ENCODE data around the gene GNG5.

The GNG5 gene

DNA sequence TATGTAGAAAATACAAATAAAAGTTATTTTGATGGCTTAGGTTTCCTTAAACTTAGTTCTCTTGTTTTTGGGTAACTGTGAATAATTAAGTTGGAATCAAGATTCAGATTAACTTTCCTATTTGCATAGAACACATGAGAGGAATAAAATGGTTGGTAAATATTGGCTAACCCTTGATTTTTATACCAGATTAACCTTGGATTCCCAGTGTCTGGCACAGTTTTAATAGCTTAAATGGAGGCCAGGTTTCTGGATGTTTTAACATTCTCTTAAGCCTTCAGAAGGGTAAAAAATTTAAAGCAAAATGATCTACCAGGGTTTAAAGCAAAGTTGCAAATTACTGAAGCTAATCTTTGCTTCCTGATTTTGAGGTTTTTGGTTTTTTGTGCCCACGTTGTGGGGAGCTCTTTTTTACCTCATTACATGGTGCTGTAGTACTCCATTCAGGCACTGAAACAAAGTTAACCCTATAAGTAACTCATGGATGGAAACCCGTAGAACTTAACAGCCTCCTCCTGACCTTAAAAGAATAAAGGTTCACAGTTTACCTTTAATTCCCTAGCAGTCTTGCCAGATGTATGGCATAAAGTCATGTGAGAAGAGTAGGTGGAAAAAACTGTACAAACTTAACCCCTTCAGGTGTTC is 8.6 kb downstream of the GNG5 start:
- Histone ChIP-seq H3K27ac (no peak overlapping the region), H3K36me3 (replicated peaks) (peaks cover 38% of the 10 kb centered on the region), H3K27me3 (replicated peaks) (no peaks in the 10 kb centered on the region), H3K4me3 (ENCODE audit: low read depth, low read length) (no peak overlapping the region)
- in situ Hi-C loops (cut with HindIII; ENCODE audit: low pct_ligation_motif_present, low sequenced_read_pairs) = loop anchor here (25.0 kb wide), 1 partner anchor 115 kb away; no protein-coding TSS in a partner anchor
- no peak for DNase-seq
- TF ChIP-seq, protein P1, sequence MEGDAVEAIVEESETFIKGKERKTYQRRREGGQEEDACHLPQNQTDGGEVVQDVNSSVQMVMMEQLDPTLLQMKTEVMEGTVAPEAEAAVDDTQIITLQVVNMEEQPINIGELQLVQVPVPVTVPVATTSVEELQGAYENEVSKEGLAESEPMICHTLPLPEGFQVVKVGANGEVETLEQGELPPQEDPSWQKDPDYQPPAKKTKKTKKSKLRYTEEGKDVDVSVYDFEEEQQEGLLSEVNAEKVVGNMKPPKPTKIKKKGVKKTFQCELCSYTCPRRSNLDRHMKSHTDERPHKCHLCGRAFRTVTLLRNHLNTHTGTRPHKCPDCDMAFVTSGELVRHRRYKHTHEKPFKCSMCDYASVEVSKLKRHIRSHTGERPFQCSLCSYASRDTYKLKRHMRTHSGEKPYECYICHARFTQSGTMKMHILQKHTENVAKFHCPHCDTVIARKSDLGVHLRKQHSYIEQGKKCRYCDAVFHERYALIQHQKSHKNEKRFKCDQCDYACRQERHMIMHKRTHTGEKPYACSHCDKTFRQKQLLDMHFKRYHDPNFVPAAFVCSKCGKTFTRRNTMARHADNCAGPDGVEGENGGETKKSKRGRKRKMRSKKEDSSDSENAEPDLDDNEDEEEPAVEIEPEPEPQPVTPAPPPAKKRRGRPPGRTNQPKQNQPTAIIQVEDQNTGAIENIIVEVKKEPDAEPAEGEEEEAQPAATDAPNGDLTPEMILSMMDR (IDR thresholded peaks at IDR 0.05; ENCODE audit: low read depth, low read length, missing control alignments) = no peak

- TF ChIP-seq, protein P1 (IDR thresholded peaks at IDR 0.05; ENCODE audit: low read depth, low read length, missing control alignments) = no peak
- no peak for DNase-seq
- H3K4me3 ChIP-seq (ENCODE audit: low read depth, low read length) = no peak overlapping the region
- H3K36me3 ChIP-seq (replicated peaks) = peaks cover 42% of the 10 kb centered on the region
- H3K27ac ChIP-seq = no peak overlapping the region
- no peaks in the 10 kb centered on the region for H3K27me3 ChIP-seq (replicated peaks)
- in situ Hi-C loops (cut with HindIII; ENCODE audit: low pct_ligation_motif_present, low sequenced_read_pairs) = loop anchor here (25.0 kb wide), 1 partner anchor 116 kb away; no protein-coding TSS in a partner anchor
These were observed 9.9 kb downstream of the GNG5 start for GRCh38 chr1:84496498-84496897.

DNA sequence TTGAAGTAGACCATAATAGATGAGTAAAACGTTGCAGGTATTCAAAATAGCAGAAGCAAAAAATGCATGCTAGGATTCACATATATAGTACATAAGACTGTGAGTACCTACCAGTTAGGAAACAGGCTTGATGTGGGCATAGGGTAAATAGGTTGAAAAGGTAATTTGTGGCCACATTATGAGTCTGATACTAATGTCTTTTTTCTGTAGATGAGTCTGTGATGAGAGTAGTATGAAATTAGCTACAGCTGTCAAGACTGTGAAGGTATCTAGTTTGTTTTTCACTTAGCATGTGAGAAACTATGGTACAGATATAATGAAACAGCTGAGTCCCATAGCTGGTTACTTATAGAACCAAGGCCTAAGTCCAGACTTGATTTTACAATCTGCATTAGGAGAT is 12.6 kb downstream of the GNG5 start:
- H3K4me3 ChIP-seq (ENCODE audit: low read depth, low read length) = no peak overlapping the region
- no peak overlapping the region for H3K27ac ChIP-seq
- peaks cover 40% of the 10 kb centered on the region for H3K36me3 ChIP-seq (replicated peaks)
- in situ Hi-C loops (cut with HindIII; ENCODE audit: low pct_ligation_motif_present, low sequenced_read_pairs) = loop anchor here (25.0 kb wide), 1 partner anchor 119 kb away; no protein-coding TSS in a partner anchor
- TF ChIP-seq, protein P1 (IDR thresholded peaks at IDR 0.05; ENCODE audit: low read depth, low read length, missing control alignments) = no peak
- DNase-seq = no peak
- H3K27me3 ChIP-seq (replicated peaks) = no peaks in the 10 kb centered on the region

GRCh38 chr1:84492726-84493125 is 13.7 kb downstream of the GNG5 start:
- no peak for DNase-seq
- Histone ChIP-seq H3K27me3 (replicated peaks) (no peaks in the 10 kb centered on the region), H3K27ac (no peak overlapping the region), H3K36me3 (replicated peaks) (peaks cover 34% of the 10 kb centered on the region), H3K4me3 (ENCODE audit: low read depth, low read length) (no peak overlapping the region)
- in situ Hi-C loops (cut with HindIII; ENCODE audit: low pct_ligation_motif_present, low sequenced_read_pairs) = loop anchor here (25.0 kb wide), 1 partner anchor 120 kb away; no protein-coding TSS in a partner anchor
- TF ChIP-seq, protein P1 (IDR thresholded peaks at IDR 0.05; ENCODE audit: low read depth, low read length, missing control alignments) = peak; percentile 5

DNA sequence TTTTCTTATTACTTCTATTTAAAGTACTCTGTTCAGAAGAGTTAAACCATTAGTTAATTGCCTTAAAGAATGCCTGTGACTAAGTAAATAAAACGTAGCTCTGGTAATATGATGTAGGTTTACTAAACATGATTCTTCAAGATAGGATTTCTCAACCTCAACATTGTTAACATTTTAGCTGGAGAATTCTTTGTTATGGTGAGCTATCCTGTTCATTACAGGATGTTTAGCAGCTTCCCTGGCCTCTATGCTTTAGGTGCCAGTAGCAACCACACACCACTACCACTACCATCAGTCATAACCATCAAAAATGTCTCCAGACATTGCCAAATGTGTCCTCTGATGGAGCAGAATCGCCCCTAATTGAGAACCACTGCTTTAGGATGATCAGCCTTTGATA is 16.6 kb downstream of the GNG5 start:
- in situ Hi-C loops (cut with HindIII; ENCODE audit: low pct_ligation_motif_present, low sequenced_read_pairs) = loop anchor here (25.0 kb wide), 1 partner anchor 123 kb away; no protein-coding TSS in a partner anchor
- no peaks in the 10 kb centered on the region for H3K27me3 ChIP-seq (replicated peaks)
- peaks cover 13% of the 10 kb centered on the region for H3K36me3 ChIP-seq (replicated peaks)
- H3K27ac ChIP-seq = no peak overlapping the region
- DNase-seq = no peak
- H3K4me3 ChIP-seq (ENCODE audit: low read depth, low read length) = no peak overlapping the region
- TF ChIP-seq, protein P1 (IDR thresholded peaks at IDR 0.05; ENCODE audit: low read depth, low read length, missing control alignments) = no peak
